OCI-LY3 (cell line): Measurements from ENCODE around the gene RAC3.

ENCODE experiments used
- H2AFZ ChIP-seq: fragments of 200-600, 300-600 bp; shearing (Covaris generic); 2 replicates; pipeline ENCODE4 v1.6.0; 2014; ENCODE audit warnings: antibody characterized with exemption, low read depth, low read length
- H3K27ac ChIP-seq: fragments of 200-600, 300-600 bp; sonication (generic); 2 replicates; pipeline ENCODE4 v1.5.1; 2014; ENCODE audit warnings: mild to moderate bottlenecking, low read length, moderate library complexity, mixed read lengths
- H3K27me3 ChIP-seq: fragments of 200-600, 300-600 bp; sonication (generic); 2 replicates; pipeline ENCODE4 v1.6.1; 2014; ENCODE audit warnings: low read depth, low read length, mixed read lengths
- H3K36me3 ChIP-seq: fragments of 200-600, 300-600 bp; sonication (generic); replicated peaks from 2 replicates; pipeline ENCODE3; 2014; ENCODE audit warnings: low read depth, low read length, mixed read lengths
- H3K4me1 ChIP-seq: fragments of 300-600, 200-600 bp; sonication (generic); 2 replicates; pipeline ENCODE4 v1.6.1; 2014; ENCODE audit warnings: low read length, mixed read lengths
- H3K4me2 ChIP-seq: fragments of 200-600, 300-600 bp; sonication (generic); 2 replicates; pipeline ENCODE4 v1.6.1; 2014; ENCODE audit warnings: low read length, mixed read lengths
- H3K4me3 ChIP-seq: fragments of 300-600, 200-600 bp; sonication (generic); 2 replicates; pipeline ENCODE4 v1.5.1; 2014; ENCODE audit warnings: antibody characterized with exemption, mild to moderate bottlenecking, low read length, moderate library complexity
- H3K79me2 ChIP-seq: fragments of 300-600, 200-600 bp; shearing (Covaris generic); 2 replicates; pipeline ENCODE4 v1.6.1; 2014; ENCODE audit warnings: mild to moderate bottlenecking, low read length, mixed read lengths
- H3K9ac ChIP-seq: fragments of 300-600, 200-600 bp; shearing (Covaris generic); 2 replicates; pipeline ENCODE4 v1.6.0; 2014; ENCODE audit warnings: mild to moderate bottlenecking, low read length, moderate library complexity
- H3K9me3 ChIP-seq: fragments of 200-600, 300-600 bp; shearing (Covaris generic); 2 replicates; pipeline ENCODE4 v1.6.1; 2014; ENCODE audit warnings: low read length, mixed read lengths; ENCODE audit not compliant: insufficient read depth
- H4K20me1 ChIP-seq: fragments of 200-600, 300-600 bp; sonication (generic); 2 replicates; pipeline ENCODE4 v1.6.1; 2016; ENCODE audit warnings: low read length, mixed read lengths; ENCODE audit not compliant: insufficient read depth
- CTCF ChIP-seq: fragments of 200-600, 300-600 bp; sonication (generic); IDR thresholded peaks from 2 replicates; pipeline ENCODE4 v1.5.1; 2014; ENCODE audit warnings: antibody characterized with exemption, low read length, low read depth
- EZH2phosphoT487 ChIP-seq: fragments of 200-600 bp; shearing (Covaris generic); IDR thresholded peaks from 2 replicates; pipeline ENCODE4 v1.6.1; 2018; ENCODE audit warnings: antibody characterized with exemption, mixed run types, low read depth

The RAC3 gene

GRCh38 chr17:81999976-82000802, 31.3 kb upstream of the RAC3 start:
- H3K27ac ChIP-seq: no peak overlapping the region
- no peaks in the 10 kb centered on the region for H3K9me3 ChIP-seq
- TF ChIP-seq CTCF (no peak), EZH2phosphoT487 (no peak)
- no peak overlapping the region for H2AFZ ChIP-seq
- no peak overlapping the region for H3K9ac ChIP-seq
- H3K4me1 ChIP-seq: no peaks in the 10 kb centered on the region
- H3K36me3 ChIP-seq: no peaks in the 10 kb centered on the region
- no peak overlapping the region for H3K4me3 ChIP-seq
- no peaks in the 10 kb centered on the region for H3K79me2 ChIP-seq
- no peak overlapping the region for H3K4me2 ChIP-seq
- no peaks in the 10 kb centered on the region for H4K20me1 ChIP-seq
- no peaks in the 10 kb centered on the region for H3K27me3 ChIP-seq

- no peaks in the 10 kb centered on the region for H4K20me1 ChIP-seq
- no peaks in the 10 kb centered on the region for H3K9me3 ChIP-seq
- no peak overlapping the region for H3K4me2 ChIP-seq
- no peak overlapping the region for H3K4me3 ChIP-seq
- no peaks in the 10 kb centered on the region for H3K4me1 ChIP-seq
- no peaks in the 10 kb centered on the region for H3K27me3 ChIP-seq
- H3K9ac ChIP-seq: no peak overlapping the region
- no peak overlapping the region for H3K27ac ChIP-seq
- H2AFZ ChIP-seq: no peak overlapping the region
- H3K79me2 ChIP-seq: no peaks in the 10 kb centered on the region
- no peak for TF ChIP-seq EZH2phosphoT487
- TF ChIP-seq CTCF: no peak
- H3K36me3 ChIP-seq: no peaks in the 10 kb centered on the region
These were observed 30.5 kb upstream of the RAC3 start for GRCh38 chr17:82000803-82001570.

- no peaks in the 10 kb centered on the region for H3K27me3 ChIP-seq
- no peak overlapping the region for H2AFZ ChIP-seq
- no peaks in the 10 kb centered on the region for H3K36me3 ChIP-seq
- no peaks in the 10 kb centered on the region for H3K9me3 ChIP-seq
- TF ChIP-seq CTCF (no peak), EZH2phosphoT487 (no peak)
- no peaks in the 10 kb centered on the region for H3K79me2 ChIP-seq
- no peaks in the 10 kb centered on the region for H4K20me1 ChIP-seq
- H3K4me3 ChIP-seq: no peak overlapping the region
- H3K9ac ChIP-seq: no peak overlapping the region
- H3K4me1 ChIP-seq: no peaks in the 10 kb centered on the region
- H3K27ac ChIP-seq: no peak overlapping the region
- no peak overlapping the region for H3K4me2 ChIP-seq
These were observed 29.9 kb upstream of the RAC3 start for GRCh38 chr17:82001571-82002056.
